H1 (cell line): ENCODE measurements around the gene CRK. TPM values are rescaled to one million over a fixed set of nuclear protein-coding genes. Genes with fewer than 3 reads are reported as not detected.

Experiments used
- BACH1 ChIP-seq: IDR thresholded peaks from 2 replicates; pipeline ENCODE4 v1.6.1; 2012; ENCODE audit warnings: low read length, improper control_type of control experiment
- CEBPB ChIP-seq: IDR thresholded peaks from 2 replicates; pipeline ENCODE4 v1.6.1; 2012; ENCODE audit warnings: low read depth, low read length
- EGR1 ChIP-seq: IDR thresholded peaks from 2 replicates; pipeline ENCODE4 v1.6.1; 2011; ENCODE audit warnings: low read depth, low read length, borderline replicate concordance
- HDAC2 ChIP-seq, 2 experiments: fragments of 300-600 bp in 1 of 2; sonication (generic) in 1 of 2; IDR thresholded peaks; 2 replicates each; pipeline ENCODE4 v1.6.1; 2011 to 2012; ENCODE audit warnings: low read depth in 2 of 2, low read length in 2 of 2, mild to moderate bottlenecking in 2 of 2, moderate library complexity in 2 of 2, borderline replicate concordance in 1 of 2, inconsistent platforms in 1 of 2
- KDM1A ChIP-seq: fragments of 200-600, 300-600 bp; sonication (generic); IDR thresholded peaks from 2 replicates; pipeline ENCODE4 v1.7.1; 2016; ENCODE audit warnings: mild to moderate bottlenecking, low read length, borderline replicate concordance
- POU5F1 ChIP-seq: IDR thresholded peaks from 2 replicates; pipeline ENCODE4 v1.6.1; 2011; ENCODE audit warnings: low read depth, mild to moderate bottlenecking, low read length, moderate library complexity
- RAD21 ChIP-seq, 2 experiments: IDR thresholded peaks in 1 of 2; conservative IDR thresholded peaks in 1 of 2; 2 replicates each; pipeline ENCODE4 v1.6.1; 2011; ENCODE audit warnings: low read depth in 2 of 2, low read length in 2 of 2, improper control_type of control experiment in 1 of 2, inconsistent platforms in 1 of 2, mild to moderate bottlenecking in 1 of 2, moderate library complexity in 1 of 2
- SIX5 ChIP-seq: IDR thresholded peaks from 2 replicates; pipeline ENCODE4 v1.6.1; 2011; ENCODE audit warnings: mild to moderate bottlenecking, low read depth, low read length
- SRF ChIP-seq: IDR thresholded peaks from 2 replicates; pipeline ENCODE4 v1.6.1; 2011; ENCODE audit warnings: mild to moderate bottlenecking, low read depth, low read length, moderate library complexity
- polyA plus RNA-seq, 7 experiments: library from polyadenylated mRNA; depleted of rRNA in 3 of 7; stranded (reverse) in 5 of 7; unstranded in 2 of 7; fragments of >200 nt in 5 of 7; fragments of 200-250 nt in 2 of 7; gene quantifications; 1 replicate in 5 of 7; 2 replicates in 1 of 7; 4 replicates in 1 of 7; pipeline versions ENCODE4 v1.2.1 to v1.2.3, GENCODE V29; 2011 to 2013; ENCODE audit warnings: missing spikeins in 2 of 7, mixed read lengths in 2 of 7
- total RNA-seq: library from RNA; stranded (reverse); fragmentation: NEBNext Ultra II Directional; extraction: Animal tissue kit (Norgen Biotek cat#: 25700); gene quantifications from 2 replicates; pipeline ENCODE4 v1.2.1, GENCODE V29; 2021
- TF ChIP-seq, protein P1 (sequence below): fragments of 300-600 bp; sonication (generic); IDR thresholded peaks from 2 replicates; pipeline ENCODE4 v1.7.1; 2012; ENCODE audit warnings: low read length, moderate library complexity, mild to moderate bottlenecking, inconsistent platforms; ENCODE audit not compliant: insufficient replicate concordance

The CRK gene
- total and polyA plus RNA-seq, 2 of the 8 experiments (the other 6 are each of a cell fraction or from before 2014, with no cell fraction given): 32.8 to 57.1 TPM

DNA sequence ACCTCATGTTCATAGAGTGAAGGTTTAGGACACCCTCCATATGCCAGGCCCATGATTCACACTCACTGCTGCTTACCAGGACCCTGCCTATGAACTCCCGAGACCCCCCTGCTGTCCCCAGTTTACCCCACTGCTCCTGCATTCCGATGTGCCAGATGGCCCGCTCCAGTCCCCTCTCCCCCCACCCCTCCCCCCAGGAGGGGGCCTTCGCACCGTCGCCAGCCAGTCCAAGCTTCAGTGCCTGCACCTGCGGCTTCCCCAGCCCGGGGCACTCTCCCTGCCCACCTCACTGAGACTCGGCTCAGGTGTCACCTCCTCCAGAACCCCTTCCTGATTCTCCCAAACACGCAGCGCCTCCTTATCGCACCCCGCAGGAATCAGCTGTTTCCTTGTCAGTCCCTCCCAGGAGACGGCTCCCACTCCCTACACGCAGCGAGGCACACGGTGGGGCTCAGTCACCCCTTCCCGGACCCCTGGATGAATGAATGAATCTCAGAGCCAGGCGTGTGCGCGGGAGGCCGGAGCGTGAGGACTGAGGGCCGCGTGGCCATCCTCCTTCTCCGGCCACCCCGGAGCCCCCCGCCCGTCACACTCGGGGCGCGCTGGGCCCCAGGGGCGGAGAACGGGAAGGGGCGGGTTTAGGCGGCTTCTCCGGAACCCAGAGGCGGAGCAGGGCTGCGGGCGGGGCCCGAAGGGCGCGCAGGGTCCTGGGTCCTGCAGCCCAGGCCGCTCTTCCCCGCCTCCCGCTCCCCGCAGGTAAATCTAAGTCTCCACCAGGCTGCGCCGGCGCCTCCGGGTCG lies 34.8 kb upstream of the CRK start (continued):
- TF ChIP-seq RAD21 (IDR thresholded peaks at IDR 0.05 in 1 of 2, conservative IDR thresholded peaks at IDR 0.05 in 1 of 2; ENCODE audit: low read depth in 2 of 2, low read length in 2 of 2): no peak
- TF ChIP-seq SRF: no peak
- TF ChIP-seq, protein P1, sequence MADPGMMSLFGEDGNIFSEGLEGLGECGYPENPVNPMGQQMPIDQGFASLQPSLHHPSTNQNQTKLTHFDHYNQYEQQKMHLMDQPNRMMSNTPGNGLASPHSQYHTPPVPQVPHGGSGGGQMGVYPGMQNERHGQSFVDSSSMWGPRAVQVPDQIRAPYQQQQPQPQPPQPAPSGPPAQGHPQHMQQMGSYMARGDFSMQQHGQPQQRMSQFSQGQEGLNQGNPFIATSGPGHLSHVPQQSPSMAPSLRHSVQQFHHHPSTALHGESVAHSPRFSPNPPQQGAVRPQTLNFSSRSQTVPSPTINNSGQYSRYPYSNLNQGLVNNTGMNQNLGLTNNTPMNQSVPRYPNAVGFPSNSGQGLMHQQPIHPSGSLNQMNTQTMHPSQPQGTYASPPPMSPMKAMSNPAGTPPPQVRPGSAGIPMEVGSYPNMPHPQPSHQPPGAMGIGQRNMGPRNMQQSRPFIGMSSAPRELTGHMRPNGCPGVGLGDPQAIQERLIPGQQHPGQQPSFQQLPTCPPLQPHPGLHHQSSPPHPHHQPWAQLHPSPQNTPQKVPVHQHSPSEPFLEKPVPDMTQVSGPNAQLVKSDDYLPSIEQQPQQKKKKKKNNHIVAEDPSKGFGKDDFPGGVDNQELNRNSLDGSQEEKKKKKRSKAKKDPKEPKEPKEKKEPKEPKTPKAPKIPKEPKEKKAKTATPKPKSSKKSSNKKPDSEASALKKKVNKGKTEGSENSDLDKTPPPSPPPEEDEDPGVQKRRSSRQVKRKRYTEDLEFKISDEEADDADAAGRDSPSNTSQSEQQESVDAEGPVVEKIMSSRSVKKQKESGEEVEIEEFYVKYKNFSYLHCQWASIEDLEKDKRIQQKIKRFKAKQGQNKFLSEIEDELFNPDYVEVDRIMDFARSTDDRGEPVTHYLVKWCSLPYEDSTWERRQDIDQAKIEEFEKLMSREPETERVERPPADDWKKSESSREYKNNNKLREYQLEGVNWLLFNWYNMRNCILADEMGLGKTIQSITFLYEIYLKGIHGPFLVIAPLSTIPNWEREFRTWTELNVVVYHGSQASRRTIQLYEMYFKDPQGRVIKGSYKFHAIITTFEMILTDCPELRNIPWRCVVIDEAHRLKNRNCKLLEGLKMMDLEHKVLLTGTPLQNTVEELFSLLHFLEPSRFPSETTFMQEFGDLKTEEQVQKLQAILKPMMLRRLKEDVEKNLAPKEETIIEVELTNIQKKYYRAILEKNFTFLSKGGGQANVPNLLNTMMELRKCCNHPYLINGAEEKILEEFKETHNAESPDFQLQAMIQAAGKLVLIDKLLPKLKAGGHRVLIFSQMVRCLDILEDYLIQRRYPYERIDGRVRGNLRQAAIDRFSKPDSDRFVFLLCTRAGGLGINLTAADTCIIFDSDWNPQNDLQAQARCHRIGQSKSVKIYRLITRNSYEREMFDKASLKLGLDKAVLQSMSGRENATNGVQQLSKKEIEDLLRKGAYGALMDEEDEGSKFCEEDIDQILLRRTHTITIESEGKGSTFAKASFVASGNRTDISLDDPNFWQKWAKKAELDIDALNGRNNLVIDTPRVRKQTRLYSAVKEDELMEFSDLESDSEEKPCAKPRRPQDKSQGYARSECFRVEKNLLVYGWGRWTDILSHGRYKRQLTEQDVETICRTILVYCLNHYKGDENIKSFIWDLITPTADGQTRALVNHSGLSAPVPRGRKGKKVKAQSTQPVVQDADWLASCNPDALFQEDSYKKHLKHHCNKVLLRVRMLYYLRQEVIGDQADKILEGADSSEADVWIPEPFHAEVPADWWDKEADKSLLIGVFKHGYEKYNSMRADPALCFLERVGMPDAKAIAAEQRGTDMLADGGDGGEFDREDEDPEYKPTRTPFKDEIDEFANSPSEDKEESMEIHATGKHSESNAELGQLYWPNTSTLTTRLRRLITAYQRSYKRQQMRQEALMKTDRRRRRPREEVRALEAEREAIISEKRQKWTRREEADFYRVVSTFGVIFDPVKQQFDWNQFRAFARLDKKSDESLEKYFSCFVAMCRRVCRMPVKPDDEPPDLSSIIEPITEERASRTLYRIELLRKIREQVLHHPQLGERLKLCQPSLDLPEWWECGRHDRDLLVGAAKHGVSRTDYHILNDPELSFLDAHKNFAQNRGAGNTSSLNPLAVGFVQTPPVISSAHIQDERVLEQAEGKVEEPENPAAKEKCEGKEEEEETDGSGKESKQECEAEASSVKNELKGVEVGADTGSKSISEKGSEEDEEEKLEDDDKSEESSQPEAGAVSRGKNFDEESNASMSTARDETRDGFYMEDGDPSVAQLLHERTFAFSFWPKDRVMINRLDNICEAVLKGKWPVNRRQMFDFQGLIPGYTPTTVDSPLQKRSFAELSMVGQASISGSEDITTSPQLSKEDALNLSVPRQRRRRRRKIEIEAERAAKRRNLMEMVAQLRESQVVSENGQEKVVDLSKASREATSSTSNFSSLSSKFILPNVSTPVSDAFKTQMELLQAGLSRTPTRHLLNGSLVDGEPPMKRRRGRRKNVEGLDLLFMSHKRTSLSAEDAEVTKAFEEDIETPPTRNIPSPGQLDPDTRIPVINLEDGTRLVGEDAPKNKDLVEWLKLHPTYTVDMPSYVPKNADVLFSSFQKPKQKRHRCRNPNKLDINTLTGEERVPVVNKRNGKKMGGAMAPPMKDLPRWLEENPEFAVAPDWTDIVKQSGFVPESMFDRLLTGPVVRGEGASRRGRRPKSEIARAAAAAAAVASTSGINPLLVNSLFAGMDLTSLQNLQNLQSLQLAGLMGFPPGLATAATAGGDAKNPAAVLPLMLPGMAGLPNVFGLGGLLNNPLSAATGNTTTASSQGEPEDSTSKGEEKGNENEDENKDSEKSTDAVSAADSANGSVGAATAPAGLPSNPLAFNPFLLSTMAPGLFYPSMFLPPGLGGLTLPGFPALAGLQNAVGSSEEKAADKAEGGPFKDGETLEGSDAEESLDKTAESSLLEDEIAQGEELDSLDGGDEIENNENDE: no peak
- no peak for TF ChIP-seq BACH1
- 0 out of 4 replicates have a peak, but pooled peaks of 1 of the 2 experiments have one; percentile 61 for TF ChIP-seq HDAC2 (IDR thresholded peaks at IDR 0.05; ENCODE audit: borderline replicate concordance in 1 of 2, low read depth in 2 of 2, low read length in 2 of 2)
- TF ChIP-seq CEBPB: no peak
- no peak for TF ChIP-seq POU5F1
- TF ChIP-seq KDM1A: no peak
- no peak for TF ChIP-seq EGR1
- TF ChIP-seq SIX5: no peak
